GM12892 (cell line): ENCODE measurements around the gene GTPBP3.

Source experiments
- DNase-seq: peaks from one replicate; pipeline ENCODE4 v3.0.0; 2011; ENCODE audit not compliant: insufficient read length
- FAIRE-seq: peaks from 2 replicates; lab custom pipeline; 2011; peaks lifted over from hg19 to GRCh38; lab: Jason Lieb, UNC
- POLR2A ChIP-seq: IDR thresholded peaks from 2 replicates; pipeline ENCODE4 v1.6.1; 2011; ENCODE audit warnings: low read depth, low read length, control low read depth
- POLR2AphosphoS5 ChIP-seq: IDR thresholded peaks from 2 replicates; pipeline ENCODE4 v1.6.1; 2011; ENCODE audit warnings: low read depth, low read length, control low read depth
- TAF1 ChIP-seq: IDR thresholded peaks from 2 replicates; pipeline ENCODE4 v1.6.1; 2011; ENCODE audit warnings: low read depth, mild to moderate bottlenecking, control low read depth, low read length, borderline replicate concordance

Gene GTPBP3

DNA sequence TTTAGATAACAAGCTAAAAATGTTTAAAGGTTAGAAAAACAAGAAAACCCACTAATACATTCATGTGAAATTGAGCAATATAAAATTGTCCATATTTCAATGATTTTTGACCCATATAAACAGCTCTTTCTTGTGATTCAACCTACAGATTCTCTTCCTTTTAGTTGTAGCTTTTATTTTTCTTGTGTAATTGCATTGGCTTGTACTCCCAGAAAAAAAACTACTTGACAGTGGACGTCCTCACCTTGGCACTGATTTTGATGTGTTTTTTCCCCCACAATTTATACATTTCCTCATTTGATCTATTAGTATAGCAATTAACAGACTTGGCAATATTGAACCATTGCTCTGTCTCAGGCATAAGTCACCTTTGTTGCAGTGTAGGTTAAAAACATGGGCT, 51.9 kb downstream of the GTPBP3 start:
- no peak for FAIRE-seq
- no peak for TF ChIP-seq POLR2AphosphoS5
- TF ChIP-seq POLR2A = no peak
- TF ChIP-seq TAF1 = no peak
- no peak for DNase-seq

DNA sequence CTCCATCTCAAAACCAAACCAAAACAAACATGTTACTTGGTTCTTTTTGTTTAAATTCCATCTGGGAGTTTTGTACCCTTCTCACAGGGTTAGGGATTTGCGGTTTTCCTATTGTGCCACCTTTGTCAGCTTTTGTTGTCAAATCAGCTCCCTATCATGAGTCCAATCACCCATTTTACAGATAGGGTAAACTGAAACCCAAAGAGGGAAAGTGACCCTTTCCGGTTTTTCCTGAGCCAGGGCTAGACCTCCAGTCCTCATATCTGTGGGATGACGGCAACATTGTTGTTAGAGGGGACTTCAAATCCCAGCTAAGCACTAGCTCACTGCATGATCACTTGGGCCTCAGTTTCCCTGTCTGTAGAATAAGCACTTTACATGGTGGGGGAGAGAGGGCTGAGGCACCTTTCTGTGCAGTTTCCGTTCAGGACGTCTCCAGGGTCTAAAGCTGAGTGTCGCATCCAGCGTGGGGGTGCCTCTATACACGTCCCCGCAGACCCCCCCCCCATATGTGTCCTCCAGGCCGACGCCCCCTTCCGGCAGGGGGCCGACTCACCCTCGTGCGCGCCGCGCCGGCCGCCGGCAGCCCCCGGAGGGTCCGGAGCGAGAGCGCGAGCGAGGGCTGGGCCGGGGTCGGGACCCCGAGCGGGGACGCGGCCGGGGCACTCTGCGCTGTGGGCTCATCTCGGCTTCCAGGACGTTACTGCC, 52.8 kb downstream of the GTPBP3 start:
- FAIRE-seq (no peak), DNase-seq (no peak)
- TF ChIP-seq TAF1 (no peak), POLR2AphosphoS5 (no peak), POLR2A (no peak)

DNA sequence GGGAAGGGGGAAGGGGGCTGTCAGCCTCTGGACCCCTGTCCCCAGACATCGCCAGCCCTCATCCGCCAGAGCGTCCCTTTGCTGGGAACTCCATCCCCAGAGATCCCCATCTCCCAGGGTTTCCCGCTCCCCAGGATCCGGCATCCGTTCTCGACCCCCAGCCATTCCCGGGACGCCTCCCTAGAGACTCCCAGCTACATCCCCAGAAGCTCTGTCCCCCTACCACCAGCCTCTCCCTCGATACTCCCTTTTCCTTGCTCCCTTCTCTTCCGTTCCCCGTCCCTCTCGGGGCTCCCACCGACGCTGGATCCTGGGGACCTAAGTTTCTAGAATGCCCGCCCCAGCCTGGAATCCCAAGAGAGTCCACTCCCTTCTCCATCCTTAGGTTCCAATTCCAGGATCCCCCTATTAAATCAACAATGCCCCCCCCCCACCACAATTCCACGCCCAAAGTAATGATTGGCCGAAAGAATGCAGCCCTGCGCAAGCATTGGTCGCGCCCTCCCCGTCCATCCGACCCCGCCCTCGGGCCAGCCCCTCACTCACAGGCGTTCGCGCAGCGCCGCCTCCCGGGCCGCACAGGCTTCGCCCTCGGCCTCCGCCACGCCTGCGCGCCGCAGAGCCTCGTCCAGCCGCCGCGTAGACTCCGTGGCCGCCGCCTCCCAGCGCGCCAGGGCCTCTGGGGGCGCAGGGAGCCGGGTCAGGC, 53.5 kb downstream of the GTPBP3 start:
- TF ChIP-seq POLR2A = no peak
- no peak for TF ChIP-seq TAF1
- TF ChIP-seq POLR2AphosphoS5 = no peak
- FAIRE-seq (peak; percentile 98), DNase-seq (peak; percentile 96)

DNA sequence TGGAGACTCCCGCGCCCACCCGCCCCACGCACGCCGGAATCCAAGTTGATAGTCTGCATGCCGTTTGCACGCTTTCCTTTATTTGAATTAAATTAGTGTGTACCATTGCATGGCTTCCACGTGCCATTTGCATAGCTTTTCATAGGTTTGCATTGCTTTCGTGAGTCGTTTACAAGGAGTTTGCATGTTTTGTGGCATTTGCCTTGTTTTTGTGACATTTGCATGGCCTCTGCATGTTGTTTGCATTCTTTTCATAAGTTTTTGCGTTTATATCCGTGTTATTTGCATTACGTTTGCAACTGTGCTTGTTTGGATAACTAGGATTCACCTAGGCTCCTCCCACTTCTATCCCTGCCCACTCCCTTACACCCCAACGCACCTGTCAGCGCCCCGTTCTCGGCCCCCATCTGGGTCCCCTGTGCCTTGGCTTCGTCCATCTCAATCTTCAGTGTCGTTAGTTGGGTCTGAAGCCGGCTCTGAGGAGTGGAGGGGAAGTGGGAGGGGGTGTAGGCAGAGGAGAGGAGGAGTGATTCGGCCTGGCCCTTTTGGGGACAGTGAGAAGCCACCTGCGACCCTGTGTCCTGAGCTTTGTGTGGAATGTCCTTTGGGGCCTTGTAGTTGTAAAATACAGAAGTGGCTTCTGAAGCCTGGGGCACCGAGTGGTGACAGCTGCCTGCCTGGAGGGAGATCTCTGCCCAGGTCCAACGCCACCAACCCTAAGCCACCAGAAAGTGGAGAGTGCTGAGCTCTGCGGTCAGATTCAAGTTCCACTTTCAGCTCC, 54.2 kb downstream of the GTPBP3 start:
- no peak for FAIRE-seq

More for the DNA sequence above, 54.2 kb downstream of the GTPBP3 start:
- TF ChIP-seq POLR2AphosphoS5 = no peak
- TF ChIP-seq POLR2A = no peak
- no peak for TF ChIP-seq TAF1
- no peak for DNase-seq
